ENCODE measurements around the gene NCEH1. TPM values are rescaled to one million over a fixed set of nuclear protein-coding genes. Genes with fewer than 3 reads are reported as not detected.
A peak's percentile ranks its signal among the peaks of the same experiment; 100 is the strongest.

Gene NCEH1
- total RNA-seq, 2 donors from 2014 or later, result 6.1 to 8.7 TPM

DNA sequence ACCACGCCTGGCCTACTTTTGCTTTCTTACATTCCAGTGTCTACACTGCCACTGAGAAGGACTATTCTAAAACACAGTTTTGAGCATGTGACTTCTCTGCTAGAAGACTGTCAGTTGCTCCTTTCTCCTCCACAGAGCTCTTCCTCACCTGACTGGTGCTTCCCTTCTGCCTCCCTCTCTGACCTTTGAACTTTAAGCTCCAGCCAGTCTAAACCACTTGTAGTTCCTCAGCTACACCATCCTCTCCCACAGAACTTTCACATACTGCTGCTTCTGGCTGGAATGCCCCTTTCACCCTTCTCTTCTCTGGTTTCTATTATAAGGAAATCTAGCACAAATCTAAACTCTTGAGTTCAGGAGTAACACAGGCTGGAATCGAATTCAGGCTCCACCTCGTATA lies 9.1 kb downstream of the NCEH1 start:
- no peak for ATAC-seq (replicated peaks in 1 of 2)
- no peak overlapping the region for H3K4me3 Mint-ChIP-seq
- no peaks in the 10 kb centered on the region for H3K4me1 Mint-ChIP-seq (ENCODE audit: low read depth)
- H3K36me3 Mint-ChIP-seq (ENCODE audit: insufficient read depth in 2 of 2), result no peaks in the 10 kb centered on the region
- H3K27me3 Mint-ChIP-seq (ENCODE audit: low read depth), result no peaks in the 10 kb centered on the region
- no peaks in the 10 kb centered on the region for H3K9me3 Mint-ChIP-seq
- no peak for DNase-seq
- H3K27ac Mint-ChIP-seq, result no peak overlapping the region

DNA sequence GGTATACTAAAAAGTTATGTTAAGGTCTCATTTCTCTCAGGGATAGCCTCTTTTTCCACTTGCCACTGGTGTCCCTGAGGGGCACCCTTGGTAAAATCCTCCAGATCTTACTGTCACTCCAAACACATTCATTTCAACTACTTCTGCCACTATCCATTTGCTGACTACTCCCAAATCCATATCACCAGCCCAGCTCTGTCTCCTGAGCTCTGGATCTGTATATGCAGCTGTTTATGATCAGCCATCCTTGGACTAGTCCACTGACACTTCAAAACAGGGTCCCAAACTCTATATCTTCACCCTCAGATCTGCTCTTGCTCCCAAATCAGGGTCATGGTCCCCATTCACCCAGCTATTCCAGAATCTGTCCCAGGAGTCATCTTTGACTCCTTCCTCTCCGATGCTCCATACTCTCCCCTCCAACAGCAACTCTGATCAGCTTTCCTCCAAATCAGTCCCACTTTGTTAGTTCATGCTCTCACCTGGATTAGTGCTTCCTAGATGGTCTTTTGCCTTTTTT lies 9.9 kb downstream of the NCEH1 start:
- H3K9me3 Mint-ChIP-seq, result no peaks in the 10 kb centered on the region
- no peak overlapping the region for H3K4me3 Mint-ChIP-seq
- peak overlapping the region; percentile 14 for H3K27ac Mint-ChIP-seq
- no peaks in the 10 kb centered on the region for H3K36me3 Mint-ChIP-seq (ENCODE audit: insufficient read depth in 2 of 2)
- DNase-seq (no peak), ATAC-seq (replicated peaks in 1 of 2) (no peak)
- H3K27me3 Mint-ChIP-seq (ENCODE audit: low read depth), result no peaks in the 10 kb centered on the region
- H3K4me1 Mint-ChIP-seq (ENCODE audit: low read depth), result no peaks in the 10 kb centered on the region

DNA sequence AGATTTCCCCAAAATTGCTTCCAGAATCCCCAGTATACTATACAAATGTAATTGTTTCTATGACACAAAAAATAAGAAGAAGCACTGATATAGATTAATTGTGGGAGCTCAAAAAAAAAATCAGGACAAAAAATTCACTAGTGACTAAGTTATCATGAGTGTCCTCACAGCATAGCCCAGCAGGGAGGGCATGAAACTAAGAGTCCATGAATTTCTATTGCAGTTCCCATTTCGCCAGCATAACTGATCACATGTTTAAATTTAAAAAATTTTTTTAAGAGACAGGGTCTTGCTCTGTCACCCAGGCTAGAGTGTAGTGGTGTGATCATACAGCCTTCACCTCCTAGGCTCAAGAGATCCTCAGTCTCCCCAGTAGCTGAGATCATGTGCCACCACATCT lies 10.6 kb downstream of the NCEH1 start:
- H3K27me3 Mint-ChIP-seq (ENCODE audit: low read depth), result no peaks in the 10 kb centered on the region
- H3K9me3 Mint-ChIP-seq, result no peaks in the 10 kb centered on the region

DNA sequence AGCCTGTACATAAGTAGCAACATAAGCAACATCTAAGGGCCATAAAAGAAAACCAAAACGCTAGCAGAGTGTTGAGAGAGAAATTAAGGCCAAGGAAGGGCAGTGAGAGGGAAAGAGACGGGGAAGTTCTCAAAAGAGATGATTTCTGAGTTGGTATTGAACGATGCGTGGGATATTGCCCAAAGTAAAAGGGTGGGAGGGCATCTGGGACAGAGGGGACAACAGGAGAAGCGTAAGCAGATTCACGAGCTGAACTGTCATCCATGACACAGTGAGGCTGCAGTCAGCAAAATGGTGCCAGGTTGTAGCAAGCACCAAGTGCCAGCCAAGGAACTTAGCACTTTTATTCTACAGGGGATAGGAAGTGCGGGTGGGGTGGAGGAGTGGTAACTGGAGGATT lies 11.8 kb downstream of the NCEH1 start:
- ATAC-seq (replicated peaks in 1 of 2) (no peak), DNase-seq (no peak)
- H3K27ac Mint-ChIP-seq, result no peak overlapping the region
- no peaks in the 10 kb centered on the region for H3K36me3 Mint-ChIP-seq (ENCODE audit: insufficient read depth in 2 of 2)
- peaks cover 0 to 2% of the 10 kb centered on the region in 2 donors for H3K9me3 Mint-ChIP-seq
- H3K27me3 Mint-ChIP-seq (ENCODE audit: low read depth), result no peaks in the 10 kb centered on the region
- no peak overlapping the region for H3K4me3 Mint-ChIP-seq
- no peaks in the 10 kb centered on the region for H3K4me1 Mint-ChIP-seq (ENCODE audit: low read depth)

More for the DNA sequence above, 10.6 kb downstream of the NCEH1 start:
- no peak overlapping the region for H3K27ac Mint-ChIP-seq
- no peak overlapping the region for H3K4me3 Mint-ChIP-seq
- H3K4me1 Mint-ChIP-seq (ENCODE audit: low read depth), result no peaks in the 10 kb centered on the region
- H3K36me3 Mint-ChIP-seq (ENCODE audit: insufficient read depth in 2 of 2), result no peaks in the 10 kb centered on the region
- ATAC-seq (replicated peaks in 1 of 2), result no peak
- DNase-seq, result no peak

DNA sequence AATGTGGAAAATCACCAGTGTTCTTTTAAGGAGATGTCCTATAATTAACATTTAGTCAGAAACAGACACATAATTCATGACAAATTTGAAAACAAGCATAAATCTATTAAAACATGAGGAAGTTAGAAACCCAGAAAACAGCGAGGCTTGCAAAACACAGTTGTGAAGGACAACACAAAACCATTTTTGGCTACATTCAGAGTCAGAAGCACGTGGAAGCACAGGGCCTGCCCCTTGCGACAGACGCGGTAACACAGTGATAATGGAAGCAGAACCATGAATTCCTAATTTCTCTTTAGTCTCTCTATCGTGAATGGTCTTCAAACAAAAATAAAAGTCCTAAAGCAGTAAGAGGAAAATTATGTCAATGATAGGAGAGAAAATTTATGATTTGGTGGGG lies 12.2 kb downstream of the NCEH1 start:
- Mint-ChIP-seq H3K9me3 (peaks cover 0 to 2% of the 10 kb centered on the region in 2 donors), H3K27ac (no peak overlapping the region)
- no peak for ATAC-seq (replicated peaks in 1 of 2)

DNA sequence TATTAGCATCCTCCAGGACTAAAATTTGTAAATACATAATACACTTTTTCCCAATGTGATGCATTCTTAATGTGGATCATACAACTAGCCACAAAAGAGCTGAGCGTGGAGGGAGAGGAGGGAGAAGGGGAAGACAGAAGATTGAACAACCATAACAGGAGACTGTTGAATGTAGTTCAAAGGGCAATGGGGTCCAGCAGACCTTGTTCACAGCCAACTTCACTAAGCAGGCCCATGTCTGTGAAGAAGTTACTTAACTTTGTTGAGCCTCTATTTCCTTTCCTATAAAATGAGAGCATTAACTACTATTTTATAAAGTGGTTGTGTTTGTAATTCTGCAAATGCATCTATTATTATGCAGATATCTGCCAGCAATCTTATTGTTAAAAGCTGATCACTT lies 13.3 kb downstream of the NCEH1 start:
- no peak overlapping the region for H3K4me3 Mint-ChIP-seq
- DNase-seq (no peak), ATAC-seq (replicated peaks in 1 of 2) (no peak)
- H3K4me1 Mint-ChIP-seq (ENCODE audit: low read depth), result peaks cover 7% of the 10 kb centered on the region
- no peaks in the 10 kb centered on the region for H3K27me3 Mint-ChIP-seq (ENCODE audit: low read depth)
- H3K27ac Mint-ChIP-seq, result no peak overlapping the region
- no peaks in the 10 kb centered on the region for H3K36me3 Mint-ChIP-seq (ENCODE audit: insufficient read depth in 2 of 2)
- peaks cover 0 to 2% of the 10 kb centered on the region in 2 donors for H3K9me3 Mint-ChIP-seq

More for the DNA sequence above, 12.2 kb downstream of the NCEH1 start:
- DNase-seq, result no peak
- no peaks in the 10 kb centered on the region for H3K4me1 Mint-ChIP-seq (ENCODE audit: low read depth)
- H3K36me3 Mint-ChIP-seq (ENCODE audit: insufficient read depth in 2 of 2), result no peaks in the 10 kb centered on the region
- no peak overlapping the region for H3K4me3 Mint-ChIP-seq
- H3K27me3 Mint-ChIP-seq (ENCODE audit: low read depth), result no peaks in the 10 kb centered on the region

DNA sequence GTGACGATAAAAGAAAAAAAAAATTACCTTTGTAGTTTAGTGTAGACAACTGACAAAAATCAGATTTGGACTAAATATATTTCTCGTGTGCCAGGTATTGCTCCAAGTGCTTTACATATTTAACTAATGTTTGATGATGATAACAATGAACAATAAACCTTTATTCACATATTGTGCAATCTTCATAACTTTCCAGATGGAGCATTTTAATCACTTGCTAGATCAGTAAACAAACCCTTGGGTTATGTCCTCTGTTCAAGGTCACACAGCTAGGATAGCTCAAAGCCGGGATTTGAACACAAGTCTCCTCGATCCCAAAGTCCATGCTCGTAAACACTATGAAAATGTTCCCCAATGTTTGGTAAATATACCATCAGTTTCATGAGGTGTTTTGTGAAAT lies 14.5 kb downstream of the NCEH1 start:
- Mint-ChIP-seq H3K36me3 (ENCODE audit: insufficient read depth in 2 of 2) (no peaks in the 10 kb centered on the region), H3K27me3 (ENCODE audit: low read depth) (no peaks in the 10 kb centered on the region), H3K4me3 (no peak overlapping the region), H3K27ac (no peak overlapping the region), H3K9me3 (peaks cover 0 to 2% of the 10 kb centered on the region in 2 donors), H3K4me1 (ENCODE audit: low read depth) (peaks cover 9% of the 10 kb centered on the region)
- DNase-seq, result no peak
- no peak for ATAC-seq (replicated peaks in 1 of 2)

DNA sequence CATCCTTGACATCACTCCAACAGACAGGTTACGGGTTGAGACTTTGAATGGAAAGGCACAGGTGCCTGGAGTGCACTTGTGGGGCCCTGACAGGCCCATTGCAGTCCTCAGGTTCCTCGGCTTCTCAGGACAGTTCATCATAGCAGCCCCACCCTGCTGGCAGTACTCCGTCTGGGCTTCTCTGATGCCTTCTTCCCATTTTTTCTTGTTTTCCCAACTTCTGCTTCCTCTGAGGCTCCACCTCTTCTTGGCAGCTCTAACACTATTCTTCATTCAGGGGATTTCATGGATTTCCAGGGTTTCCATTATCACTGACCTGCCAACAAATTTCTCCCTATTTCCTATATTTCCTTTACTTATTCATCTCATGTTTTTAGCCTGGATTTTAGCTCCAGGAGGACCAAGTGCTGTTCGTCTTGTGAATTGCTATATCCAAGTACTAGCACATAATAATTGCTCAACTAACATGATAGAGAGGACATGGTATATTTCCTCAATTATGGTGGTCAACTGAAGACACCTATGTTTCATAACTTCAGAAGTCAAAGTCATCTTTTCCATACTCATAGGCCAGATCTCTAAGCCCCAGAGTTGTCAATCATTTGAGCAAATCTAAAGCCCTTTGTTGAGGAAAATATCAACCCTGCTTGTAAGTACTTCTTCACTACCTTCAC lies 16.2 kb downstream of the NCEH1 start:
- H3K4me3 Mint-ChIP-seq, result no peak overlapping the region
- H3K9me3 Mint-ChIP-seq, result peaks cover 0 to 2% of the 10 kb centered on the region in 2 donors
- H3K27ac Mint-ChIP-seq, result no peak overlapping the region
- DNase-seq (no peak), ATAC-seq (replicated peaks in 1 of 2) (no peak)
- no peaks in the 10 kb centered on the region for H3K36me3 Mint-ChIP-seq (ENCODE audit: insufficient read depth in 2 of 2)
- H3K27me3 Mint-ChIP-seq (ENCODE audit: low read depth), result no peaks in the 10 kb centered on the region
- peaks cover 9% of the 10 kb centered on the region for H3K4me1 Mint-ChIP-seq (ENCODE audit: low read depth)

DNA sequence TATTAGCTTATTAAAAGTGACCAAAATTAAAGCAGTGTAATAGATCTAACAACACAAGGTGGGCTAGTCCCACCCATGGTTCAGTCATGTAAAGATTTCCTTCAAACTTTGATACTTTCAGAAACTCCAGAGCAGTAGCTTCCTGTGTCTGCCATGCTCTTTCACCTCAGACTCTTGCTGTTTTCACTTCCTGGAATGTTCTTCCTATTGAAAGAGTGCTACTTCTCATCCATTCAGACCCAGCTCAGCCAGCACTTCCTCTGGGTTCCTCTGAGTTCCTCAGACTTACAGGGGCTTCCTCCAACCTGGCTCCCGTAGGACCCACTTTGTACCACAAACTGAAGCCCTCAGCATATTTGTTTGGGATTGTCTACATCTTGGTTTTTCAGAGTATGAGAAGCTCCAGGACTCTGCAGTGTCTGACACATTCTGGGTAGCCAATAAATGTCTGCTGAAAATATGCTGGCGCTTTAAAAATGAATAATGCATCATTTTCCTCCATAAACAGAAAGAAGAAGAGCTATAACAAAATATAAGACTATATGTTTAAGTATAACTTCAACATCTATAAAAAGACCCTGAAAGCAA lies 18.0 kb downstream of the NCEH1 start:
- Mint-ChIP-seq H3K9me3 (peaks cover 0 to 2% of the 10 kb centered on the region in 2 donors), H3K4me3 (no peak overlapping the region), H3K36me3 (ENCODE audit: insufficient read depth in 2 of 2) (no peaks in the 10 kb centered on the region), H3K27ac (peak overlapping the region; percentile 39), H3K4me1 (ENCODE audit: low read depth) (peaks cover 9% of the 10 kb centered on the region), H3K27me3 (ENCODE audit: low read depth) (no peaks in the 10 kb centered on the region)
- DNase-seq (no peak), ATAC-seq (replicated peaks in 1 of 2) (no peak)

DNA sequence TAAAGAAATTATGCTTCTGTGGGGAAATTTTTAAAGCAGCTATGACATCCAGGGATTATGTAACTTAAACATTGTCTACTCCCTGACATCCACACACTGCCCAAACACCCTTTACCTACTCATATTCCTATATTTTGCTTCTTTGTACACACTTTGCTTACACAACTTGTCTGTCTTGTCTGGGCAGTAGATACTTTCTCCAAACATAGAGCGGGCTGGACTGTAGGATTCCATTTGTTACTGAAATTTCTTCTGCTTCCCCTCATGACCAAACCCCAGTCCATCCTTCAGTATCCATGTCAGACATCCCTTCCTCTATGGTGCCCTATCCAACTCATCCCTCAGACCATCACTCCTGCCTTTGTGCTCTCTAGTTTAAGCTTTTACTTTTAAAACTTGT lies 19.9 kb downstream of the NCEH1 start:
- Mint-ChIP-seq H3K4me3 (no peak overlapping the region), H3K36me3 (ENCODE audit: insufficient read depth in 2 of 2) (no peaks in the 10 kb centered on the region), H3K9me3 (peaks cover 0 to 2% of the 10 kb centered on the region in 2 donors), H3K27me3 (ENCODE audit: low read depth) (no peaks in the 10 kb centered on the region), H3K4me1 (ENCODE audit: low read depth) (peaks cover 12% of the 10 kb centered on the region), H3K27ac (no peak overlapping the region)
- no peak for DNase-seq
- ATAC-seq (replicated peaks in 1 of 2), result no peak

DNA sequence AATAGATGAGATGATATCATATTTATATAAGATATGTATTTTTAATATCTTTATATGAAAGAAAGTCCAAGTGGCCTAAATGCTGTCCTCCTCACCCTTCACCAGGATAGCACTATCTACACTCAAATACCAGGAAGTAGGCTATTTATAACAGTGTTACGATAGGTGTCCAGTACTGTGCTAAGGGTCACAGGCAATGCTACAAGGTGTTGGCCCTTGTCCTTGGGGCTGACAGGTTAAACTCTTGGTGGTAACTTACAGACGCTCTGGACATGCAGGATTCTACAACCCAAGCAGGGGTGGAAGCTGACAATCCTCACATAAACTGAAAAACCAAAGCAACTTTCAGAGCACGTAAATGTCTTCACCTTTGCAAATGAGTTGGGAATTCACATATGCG lies 22.3 kb downstream of the NCEH1 start:
- no peak overlapping the region for H3K4me3 Mint-ChIP-seq
- no peaks in the 10 kb centered on the region for H3K27me3 Mint-ChIP-seq (ENCODE audit: low read depth)
- no peaks in the 10 kb centered on the region for H3K9me3 Mint-ChIP-seq
- H3K4me1 Mint-ChIP-seq (ENCODE audit: low read depth), result peaks cover 22% of the 10 kb centered on the region
- ATAC-seq (replicated peaks in 1 of 2), result no peak
- no peaks in the 10 kb centered on the region for H3K36me3 Mint-ChIP-seq (ENCODE audit: insufficient read depth in 2 of 2)
- no peak overlapping the region for H3K27ac Mint-ChIP-seq
- no peak for DNase-seq

DNA sequence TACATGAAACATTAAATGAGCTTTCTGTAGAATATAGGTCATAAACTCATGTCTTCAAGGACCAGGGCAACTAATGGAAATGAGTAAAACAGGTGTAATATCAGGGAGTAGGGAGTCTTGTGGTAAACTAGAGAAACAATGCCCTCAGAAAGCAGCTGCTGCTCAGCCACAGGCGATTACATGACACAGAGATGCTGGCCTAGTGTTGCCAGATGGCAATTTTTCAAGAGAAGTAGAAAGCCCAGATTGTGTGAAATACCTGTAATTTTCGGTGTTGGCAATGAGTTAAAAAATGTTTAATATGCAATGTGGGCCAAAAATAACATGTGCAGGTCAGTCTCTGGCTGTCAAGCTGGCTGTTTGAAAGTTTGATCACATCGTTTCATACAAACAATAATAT lies 23.4 kb downstream of the NCEH1 start:
- Mint-ChIP-seq H3K27me3 (ENCODE audit: low read depth) (no peaks in the 10 kb centered on the region), H3K4me3 (no peak overlapping the region), H3K36me3 (ENCODE audit: insufficient read depth in 2 of 2) (no peaks in the 10 kb centered on the region), H3K9me3 (no peaks in the 10 kb centered on the region), H3K4me1 (ENCODE audit: low read depth) (peaks cover 14% of the 10 kb centered on the region), H3K27ac (no peak overlapping the region)
- no peak for ATAC-seq (replicated peaks in 1 of 2)
- DNase-seq, result no peak

DNA sequence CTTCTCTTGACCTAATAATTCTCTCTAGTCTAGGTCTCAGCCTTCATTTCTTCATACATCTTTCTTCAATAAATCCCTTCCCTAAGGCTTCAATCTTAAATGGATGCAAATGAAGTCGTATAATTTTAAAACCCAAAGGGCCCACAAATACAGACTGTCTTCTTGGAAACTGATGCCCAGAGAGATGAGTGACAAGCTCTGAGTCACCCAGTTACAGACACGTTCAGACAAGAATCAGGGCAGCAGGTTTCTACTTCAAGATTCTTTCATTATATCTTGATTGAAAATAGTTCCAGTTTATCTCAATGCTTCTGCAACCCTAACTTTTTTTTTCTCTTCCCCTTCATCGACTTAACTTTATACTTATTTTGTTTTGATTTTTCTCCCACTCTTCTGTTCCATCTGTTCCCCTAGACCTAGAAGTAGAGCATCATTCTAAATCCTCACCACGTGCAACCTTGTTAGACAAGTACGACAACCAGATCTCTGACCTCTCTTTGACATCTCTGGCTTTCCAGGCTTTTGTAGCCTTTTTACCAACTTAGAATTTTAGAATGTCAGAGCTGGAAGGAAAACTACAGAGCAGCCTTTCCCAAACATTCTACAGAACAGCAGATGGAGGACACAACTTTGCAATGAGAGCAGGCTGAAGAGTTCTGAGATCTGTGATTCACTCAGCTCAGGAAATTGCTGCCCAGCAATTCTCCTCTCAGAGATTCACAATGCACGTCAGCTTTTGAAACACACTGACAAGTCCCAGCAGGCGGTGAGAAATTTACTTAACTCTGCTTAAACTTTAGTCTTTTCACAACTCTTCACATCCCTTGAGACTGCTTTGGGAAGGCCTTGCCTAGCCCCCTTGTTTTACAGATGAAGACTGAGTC lies 25.3 kb downstream of the NCEH1 start:
- Mint-ChIP-seq H3K4me3 (peak overlapping the region; percentile 42 to 70), H3K4me1 (ENCODE audit: low read depth) (peaks cover 13% of the 10 kb centered on the region), H3K27me3 (ENCODE audit: low read depth) (no peaks in the 10 kb centered on the region), H3K36me3 (ENCODE audit: insufficient read depth in 2 of 2) (no peaks in the 10 kb centered on the region), H3K9me3 (no peaks in the 10 kb centered on the region), H3K27ac (peak overlapping the region; percentile 55)
- peak; percentile 86 to 91 for ATAC-seq (replicated peaks in 1 of 2)
- DNase-seq, result peak in 1 of 2 donors; percentile 25
